ENCODE results near the gene DTWD2.
A peak's percentile ranks its signal among the peaks of the same experiment; 100 is the strongest.

GRCh38 chr5:118987988-118988865 lies at the start of gene DTWD2:
- peak; percentile 54 to 92 (median 84) for TF ChIP-seq CTCF (IDR thresholded peaks at IDR 0.05)
- peak in 2 of 3 donors; percentile 35 to 58 for TF ChIP-seq POLR2AphosphoS5 (IDR thresholded peaks at IDR 0.05)
- TF ChIP-seq POLR2A (IDR thresholded peaks at IDR 0.05), result no peak
